Skeletal muscle tissue (tissue), 4 donors: ENCODE results near the gene MTUS2. TPM values are rescaled to one million over a fixed set of nuclear protein-coding genes. Genes with fewer than 3 reads are reported as not detected.

Experiments
- H3K27ac ChIP-seq: one replicate; pipeline ENCODE4 v1.7.0; 2013; ENCODE audit warnings: mild to moderate bottlenecking, low read depth, low read length, inconsistent platforms
- H3K27me3 ChIP-seq, 3 donors: one replicate each; pipeline ENCODE4 v1.7.0; 2013; ENCODE audit warnings: low read length in 3 of 3; ENCODE audit not compliant: control insufficient read depth in 3 of 3, insufficient read depth in 3 of 3
- H3K36me3 ChIP-seq, 3 donors: one replicate each; pipeline ENCODE4 v1.7.0; 2013; ENCODE audit warnings: low read length in 3 of 3; ENCODE audit not compliant: control insufficient read depth in 3 of 3, insufficient read depth in 3 of 3
- H3K4me1 ChIP-seq, 3 donors: one replicate each; pipeline ENCODE4 v1.7.0; 2013; ENCODE audit warnings: low read length in 3 of 3, mild to moderate bottlenecking in 3 of 3; ENCODE audit not compliant: control insufficient read depth in 3 of 3, insufficient read depth in 3 of 3
- H3K4me3 ChIP-seq, 3 donors: one replicate each; pipeline ENCODE4 v1.7.0; 2013; ENCODE audit warnings: low read length in 3 of 3
- H3K9ac ChIP-seq, 3 donors: one replicate each; pipeline ENCODE4 v1.7.0; 2013; ENCODE audit warnings: low read length in 3 of 3, mild to moderate bottlenecking in 3 of 3, moderate library complexity in 2 of 3, low read depth in 1 of 3
- H3K9me3 ChIP-seq, 3 donors: one replicate each; pipeline ENCODE4 v1.7.0; 2013; ENCODE audit warnings: low read length in 3 of 3; ENCODE audit not compliant: control insufficient read depth in 3 of 3
- total RNA-seq: library from RNA; depleted of rRNA; stranded (reverse); fragments of >200 nt; gene quantifications from one replicate; pipeline ENCODE4 v1.2.3, GENCODE V29; 2014
- donor health status: Osteomylitis.

MTUS2 gene
- total RNA-seq, 1 donor from 2014 or later, result 4.2 TPM

GRCh38 chr13:29454931-29455481 lies 634.9 kb downstream of the MTUS2 start:
- no peaks in the 10 kb centered on the region for H3K9me3 ChIP-seq
- no peaks in the 10 kb centered on the region for H3K36me3 ChIP-seq
- no peaks in the 10 kb centered on the region for H3K27me3 ChIP-seq
- no peak overlapping the region for H3K4me3 ChIP-seq
- H3K27ac ChIP-seq, result no peak overlapping the region
- H3K4me1 ChIP-seq, result no peaks in the 10 kb centered on the region
- H3K9ac ChIP-seq, result no peak overlapping the region

DNA sequence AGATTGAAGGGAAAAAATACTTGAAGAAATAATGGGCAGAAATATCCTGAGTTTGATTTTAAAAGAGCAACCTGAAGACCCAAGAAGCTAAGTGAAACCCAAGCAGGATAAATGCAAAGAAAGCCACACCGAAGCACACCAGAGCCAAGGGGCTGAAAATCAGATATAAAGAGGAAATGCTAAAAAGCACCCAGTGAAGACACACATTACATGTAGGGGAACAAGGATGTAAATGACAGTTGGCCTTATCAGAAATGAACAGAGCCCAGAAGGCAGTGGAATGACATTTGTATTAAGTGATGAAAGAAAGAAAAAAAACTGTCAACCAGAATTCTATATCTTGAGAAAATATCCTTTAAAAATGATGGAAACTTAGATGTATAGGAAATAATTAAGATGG lies 636.3 kb downstream of the MTUS2 start:
- Histone ChIP-seq H3K9me3 (no peaks in the 10 kb centered on the region), H3K4me1 (no peaks in the 10 kb centered on the region), H3K36me3 (no peaks in the 10 kb centered on the region), H3K9ac (no peak overlapping the region), H3K27me3 (no peaks in the 10 kb centered on the region), H3K27ac (no peak overlapping the region), H3K4me3 (no peak overlapping the region)

DNA sequence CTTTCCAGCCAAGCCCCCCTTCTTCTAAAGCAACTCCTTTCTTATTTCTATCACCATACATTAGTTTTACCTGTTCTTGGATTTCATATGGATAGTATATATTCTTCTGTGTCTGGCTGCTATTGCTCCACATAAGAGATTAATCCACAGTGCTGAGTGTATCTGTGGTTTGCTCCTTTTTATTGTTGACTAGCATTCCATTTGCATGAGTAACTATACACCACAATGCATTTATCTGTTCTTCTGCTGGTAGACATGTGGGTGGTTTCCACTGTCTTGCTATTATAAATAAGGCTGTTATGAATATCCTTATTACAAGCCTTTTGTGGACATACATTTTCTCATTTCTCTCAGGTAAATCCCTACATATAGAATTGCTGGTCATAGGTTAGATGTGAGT lies 637.2 kb downstream of the MTUS2 start:
- Histone ChIP-seq H3K9ac (no peak overlapping the region), H3K4me1 (no peaks in the 10 kb centered on the region), H3K9me3 (no peaks in the 10 kb centered on the region), H3K4me3 (no peak overlapping the region), H3K36me3 (no peaks in the 10 kb centered on the region), H3K27ac (no peak overlapping the region), H3K27me3 (no peaks in the 10 kb centered on the region)

DNA sequence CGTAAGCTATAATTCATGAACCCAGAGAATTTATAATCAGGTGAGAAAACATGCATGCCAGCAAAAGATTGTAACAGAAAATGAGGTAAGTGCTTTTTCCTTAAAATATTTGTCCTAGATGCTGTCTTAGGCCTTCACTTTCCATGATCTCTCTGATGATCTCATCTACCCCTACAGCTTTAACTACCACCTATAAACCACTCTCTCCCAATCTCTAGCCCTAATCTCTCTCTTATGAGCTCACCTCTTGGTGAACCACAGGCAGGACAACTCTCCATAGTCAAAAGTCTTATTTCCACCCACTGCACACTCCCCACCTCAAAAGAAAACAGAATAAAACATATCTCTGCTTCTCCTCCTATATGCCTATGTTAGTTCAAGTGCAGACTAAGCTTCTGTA lies 638.3 kb downstream of the MTUS2 start:
- H3K4me1 ChIP-seq, result no peaks in the 10 kb centered on the region
- H3K4me3 ChIP-seq, result no peak overlapping the region
- H3K9ac ChIP-seq, result no peak overlapping the region
- no peaks in the 10 kb centered on the region for H3K27me3 ChIP-seq
- H3K27ac ChIP-seq, result no peak overlapping the region
- H3K9me3 ChIP-seq, result peaks cover 0 to 2% (median 0%) of the 10 kb centered on the region in 3 donors
- no peaks in the 10 kb centered on the region for H3K36me3 ChIP-seq

DNA sequence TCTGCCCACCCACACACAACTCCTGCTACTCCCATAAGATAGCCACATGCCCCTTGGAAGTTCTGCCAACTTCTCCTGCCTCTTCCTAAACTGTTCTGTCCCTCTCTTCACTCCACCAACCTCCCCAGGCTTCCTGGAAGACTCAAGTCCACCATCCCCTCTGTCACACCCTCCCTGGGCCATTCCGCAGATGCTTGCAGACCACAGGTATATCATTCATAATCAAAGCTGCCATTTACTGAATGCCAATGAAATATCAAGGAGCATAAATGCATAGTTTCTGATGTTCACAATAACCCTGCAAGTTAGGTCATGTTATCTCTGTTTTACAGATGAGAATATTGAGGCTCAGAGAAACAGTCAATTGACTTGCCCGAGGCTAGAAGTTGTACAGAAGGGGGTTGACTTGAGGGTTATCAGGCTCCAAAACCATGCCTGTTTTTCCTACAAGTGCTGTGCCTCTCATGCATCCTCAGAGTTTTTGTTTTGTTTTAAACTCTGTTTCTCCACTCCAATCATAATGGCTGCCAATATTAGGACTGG lies 639.7 kb downstream of the MTUS2 start:
- Histone ChIP-seq H3K36me3 (no peaks in the 10 kb centered on the region), H3K27ac (no peak overlapping the region), H3K9ac (no peak overlapping the region), H3K4me3 (no peak overlapping the region), H3K27me3 (no peaks in the 10 kb centered on the region), H3K4me1 (no peaks in the 10 kb centered on the region), H3K9me3 (peaks cover 0 to 2% (median 0%) of the 10 kb centered on the region in 3 donors)

GRCh38 chr13:29464105-29464679 lies 644.1 kb downstream of the MTUS2 start:
- Histone ChIP-seq H3K4me3 (no peak overlapping the region), H3K27ac (no peak overlapping the region), H3K9me3 (peaks cover 0 to 2% (median 0%) of the 10 kb centered on the region in 3 donors), H3K4me1 (peaks cover 7 to 10% (median 8%) of the 10 kb centered on the region in 3 donors), H3K9ac (no peak overlapping the region), H3K36me3 (no peaks in the 10 kb centered on the region), H3K27me3 (no peaks in the 10 kb centered on the region)

GRCh38 chr13:29465741-29466293 lies 645.7 kb downstream of the MTUS2 start:
- Histone ChIP-seq H3K9ac (no peak overlapping the region), H3K36me3 (no peaks in the 10 kb centered on the region), H3K27ac (no peak overlapping the region), H3K4me3 (no peak overlapping the region), H3K4me1 (peaks cover 7 to 10% (median 8%) of the 10 kb centered on the region in 3 donors), H3K27me3 (no peaks in the 10 kb centered on the region), H3K9me3 (peaks cover 0 to 2% (median 0%) of the 10 kb centered on the region in 3 donors)

- H3K27ac ChIP-seq, result no peak overlapping the region
- H3K4me3 ChIP-seq, result no peak overlapping the region
- no peak overlapping the region for H3K9ac ChIP-seq
- no peaks in the 10 kb centered on the region for H3K4me1 ChIP-seq
- H3K27me3 ChIP-seq, result no peaks in the 10 kb centered on the region
- H3K36me3 ChIP-seq, result no peaks in the 10 kb centered on the region
- no peaks in the 10 kb centered on the region for H3K9me3 ChIP-seq
Measured at GRCh38 chr13:29471551-29471950, 651.4 kb downstream of the MTUS2 start.

DNA sequence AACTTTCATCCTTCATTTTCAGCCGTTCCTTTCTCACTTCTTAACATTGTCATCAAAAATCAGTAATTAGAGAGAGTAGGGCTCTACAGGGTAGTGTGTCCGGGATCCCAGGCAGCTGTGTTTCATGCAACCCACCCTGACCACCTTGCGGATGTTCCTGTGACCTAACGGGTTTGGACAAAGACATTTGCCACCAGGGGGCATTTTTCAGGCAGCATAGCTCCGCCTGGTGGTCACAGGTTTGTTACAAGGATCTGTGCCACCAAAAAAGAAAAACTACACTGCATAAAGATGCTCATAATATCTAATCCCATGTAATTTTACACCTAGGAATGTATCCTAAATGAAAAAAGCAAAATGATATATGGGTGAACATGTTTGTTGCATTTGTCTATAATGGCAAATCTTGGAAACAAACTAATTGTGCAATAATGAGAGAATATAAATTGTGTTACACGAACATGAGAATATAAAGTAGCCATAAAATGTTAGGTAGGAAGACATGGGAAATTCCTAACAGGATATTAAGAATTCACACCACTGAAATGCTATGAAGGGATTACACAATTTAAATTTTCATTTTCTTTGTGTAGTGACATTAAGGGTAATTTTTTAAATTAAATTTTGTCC lies 652.3 kb downstream of the MTUS2 start:
- no peaks in the 10 kb centered on the region for H3K4me1 ChIP-seq
- H3K36me3 ChIP-seq, result no peaks in the 10 kb centered on the region
- no peak overlapping the region for H3K9ac ChIP-seq
- H3K27me3 ChIP-seq, result no peaks in the 10 kb centered on the region
- H3K9me3 ChIP-seq, result no peaks in the 10 kb centered on the region
- H3K27ac ChIP-seq, result no peak overlapping the region
- H3K4me3 ChIP-seq, result no peak overlapping the region

- Histone ChIP-seq H3K27me3 (no peaks in the 10 kb centered on the region), H3K4me3 (no peak overlapping the region), H3K9me3 (no peaks in the 10 kb centered on the region), H3K9ac (no peak overlapping the region), H3K36me3 (no peaks in the 10 kb centered on the region), H3K4me1 (no peaks in the 10 kb centered on the region), H3K27ac (no peak overlapping the region)
Measured at GRCh38 chr13:29473166-29473565, 653.0 kb downstream of the MTUS2 start.
